Gastroesophageal sphincter (tissue), 4 donors: ENCODE results near the gene PSMD1. TPM values are rescaled to one million over a fixed set of nuclear protein-coding genes. Genes with fewer than 3 reads are reported as not detected.
A peak's percentile ranks its signal among the peaks of the same experiment; 100 is the strongest.

ENCODE experiments used
- ATAC-seq: fragments of 150-250 bp; one replicate; pipeline ENCODE4 v1.9.1; 2016; ENCODE audit warnings: mild to moderate bottlenecking, moderate library complexity
- H3K27ac ChIP-seq, 4 donors: fragments of 200-600 bp; sonication (generic) in 3 of 4; 1 replicate in 3 of 4; 2 replicates in 1 of 4; pipeline ENCODE4 v1.5.1; 2016 to 2019
- H3K27me3 ChIP-seq: fragments of 200-600 bp; sonication (generic); one replicate; pipeline ENCODE4 v1.5.1; 2019
- H3K36me3 ChIP-seq, 2 donors: fragments of 200-600 bp; sonication (generic); one replicate each; pipeline ENCODE4 v1.5.1; 2019; ENCODE audit warnings: control low read depth in 1 of 2
- H3K4me1 ChIP-seq, 3 donors: fragments of 200-600 bp; sonication (generic); 1 replicate in 2 of 3; 2 replicates in 1 of 3; pipeline ENCODE4 v1.5.1; 2016 to 2019; ENCODE audit warnings: control low read depth in 2 of 3
- H3K4me3 ChIP-seq, 2 donors: fragments of 200-600 bp; sonication (generic); one replicate each; pipeline ENCODE4 v1.5.1; 2019; ENCODE audit warnings: mild to moderate bottlenecking in 1 of 2, moderate library complexity in 1 of 2
- H3K9me3 ChIP-seq, 3 donors: fragments of 200-600 bp; sonication (generic); one replicate each; pipeline ENCODE4 v1.5.1; 2017 to 2019; ENCODE audit warnings: control low read depth in 2 of 3
- CTCF ChIP-seq, 4 experiments: fragments of 200-600 bp in 2 of 4; fragments of 450-650 bp in 2 of 4; sonication (generic) in 1 of 4; IDR thresholded peaks; one replicate each; pipeline ENCODE4 v1.5.1; 2017 to 2019; ENCODE audit warnings: antibody characterized with exemption in 4 of 4, mild to moderate bottlenecking in 2 of 4, moderate library complexity in 2 of 4
- EP300 ChIP-seq: sonication (generic); formaldehyde crosslinking; IDR thresholded peaks from one replicate; pipeline ENCODE4 v1.6.1; 2017; ENCODE audit warnings: antibody characterized with exemption, mild to moderate bottlenecking
- POLR2A ChIP-seq, 2 donors: fragments of 450-650 bp; IDR thresholded peaks; one replicate each; pipeline ENCODE4 v1.6.1; 2017; ENCODE audit warnings: antibody characterized with exemption in 2 of 2, mild to moderate bottlenecking in 2 of 2, moderate library complexity in 1 of 2
- POLR2AphosphoS5 ChIP-seq: sonication (generic); formaldehyde crosslinking; IDR thresholded peaks from one replicate; pipeline ENCODE4 v1.6.1; 2017; ENCODE audit warnings: antibody characterized with exemption
- WGBS, 2 donors: methylation state at CpG; one replicate each; pipeline ENCODE4 v1.1.5; 2018; ENCODE audit warnings: low coverage in 1 of 2; 5-methylcytosine and 5-hydroxymethylcytosine counted together
- total RNA-seq, 4 donors: library from RNA; depleted of rRNA; stranded (reverse); fragments of >200 nt; gene quantifications; one replicate each; pipeline ENCODE4 v1.1.0, GENCODE V29; 2016

Gene PSMD1
- total RNA-seq, 4 donors from 2014 or later = 58.8 to 93.4 (median 65.9) TPM

- peaks cover 0 to 27% (median 7%) of the 10 kb centered on the region in 3 donors for H3K4me1 ChIP-seq
- H3K27me3 ChIP-seq = peaks cover 28% of the 10 kb centered on the region
- ATAC-seq = peak; percentile 79
- H3K36me3 ChIP-seq = no peaks in the 10 kb centered on the region
- peak overlapping the region in 3 of 4 donors; percentile 64 to 73 (median 70) for H3K27ac ChIP-seq
- no peaks in the 10 kb centered on the region for H3K9me3 ChIP-seq
- WGBS, 2 donors = 27 to 41% methylated on average over 8 to 10 of the region's 62 CpGs
- peak overlapping the region; percentile 56 to 60 for H3K4me3 ChIP-seq
- TF ChIP-seq CTCF (IDR thresholded peaks at IDR 0.05) (peak; percentile 72 to 99 (median 84)), POLR2AphosphoS5 (no peak)
Observed at GRCh38 chr2:231052494-231053451, 3.9 kb upstream of the PSMD1 start.

- WGBS, 2 donors = 50 to 76% methylated on average over 2 to 6 of the region's 6 CpGs
- no peak overlapping the region for H3K4me3 ChIP-seq
- no peak overlapping the region for H3K27ac ChIP-seq
- no peaks in the 10 kb centered on the region for H3K9me3 ChIP-seq
- no peaks in the 10 kb centered on the region for H3K36me3 ChIP-seq
- no peak for ATAC-seq
- peaks cover 18% of the 10 kb centered on the region for H3K27me3 ChIP-seq
- TF ChIP-seq EP300 (no peak), CTCF (IDR thresholded peaks at IDR 0.05) (no peak)
- peaks cover 6 to 37% (median 18%) of the 10 kb centered on the region in 3 donors for H3K4me1 ChIP-seq
Observed at GRCh38 chr2:231053846-231054245, 2.8 kb upstream of the PSMD1 start.

GRCh38 chr2:231057590-231057989, 923 bp downstream of the PSMD1 start:
- peak overlapping the region; percentile 39 to 74 for H3K4me3 ChIP-seq
- H3K27ac ChIP-seq = peak overlapping the region in 2 of 4 donors; percentile 90 to 94
- 6 to 8% methylated on average over 9 to 10 of the region's 10 CpGs for WGBS, 2 donors
- H3K27me3 ChIP-seq = no peaks in the 10 kb centered on the region
- H3K4me1 ChIP-seq = peaks cover 9 to 46% (median 18%) of the 10 kb centered on the region in 3 donors
- H3K9me3 ChIP-seq = no peaks in the 10 kb centered on the region
- ATAC-seq = no peak
- TF ChIP-seq POLR2A (IDR thresholded peaks at IDR 0.05) = no peak
- TF ChIP-seq CTCF (IDR thresholded peaks at IDR 0.05) = no peak
- no peak for TF ChIP-seq EP300
- TF ChIP-seq POLR2AphosphoS5 = no peak
- H3K36me3 ChIP-seq = peaks cover 2 to 15% of the 10 kb centered on the region in 2 donors

- 58 to 72% methylated on average over 3 to 4 of the region's 4 CpGs for WGBS, 2 donors
- H3K4me1 ChIP-seq = peaks cover 9 to 38% (median 18%) of the 10 kb centered on the region in 3 donors
- H3K36me3 ChIP-seq = peaks cover 2 to 28% of the 10 kb centered on the region in 2 donors
- no peaks in the 10 kb centered on the region for H3K9me3 ChIP-seq
- no peak overlapping the region for H3K27ac ChIP-seq
- no peak overlapping the region for H3K4me3 ChIP-seq
- H3K27me3 ChIP-seq = no peaks in the 10 kb centered on the region
- ATAC-seq = no peak
- TF ChIP-seq POLR2AphosphoS5 = no peak
- TF ChIP-seq CTCF (IDR thresholded peaks at IDR 0.05) = no peak
- TF ChIP-seq POLR2A (IDR thresholded peaks at IDR 0.05) = no peak
- no peak for TF ChIP-seq EP300
Observed at GRCh38 chr2:231058761-231059550, 2.3 kb downstream of the PSMD1 start.
